ENCODE data around the gene CNGA1. TPM values are rescaled to one million over a fixed set of nuclear protein-coding genes. Genes with fewer than 3 reads are reported as not detected.

Gene CNGA1
- 0.76 TPM for polyA plus RNA-seq (2012; ENCODE audit: low read depth, missing spikeins)

DNA sequence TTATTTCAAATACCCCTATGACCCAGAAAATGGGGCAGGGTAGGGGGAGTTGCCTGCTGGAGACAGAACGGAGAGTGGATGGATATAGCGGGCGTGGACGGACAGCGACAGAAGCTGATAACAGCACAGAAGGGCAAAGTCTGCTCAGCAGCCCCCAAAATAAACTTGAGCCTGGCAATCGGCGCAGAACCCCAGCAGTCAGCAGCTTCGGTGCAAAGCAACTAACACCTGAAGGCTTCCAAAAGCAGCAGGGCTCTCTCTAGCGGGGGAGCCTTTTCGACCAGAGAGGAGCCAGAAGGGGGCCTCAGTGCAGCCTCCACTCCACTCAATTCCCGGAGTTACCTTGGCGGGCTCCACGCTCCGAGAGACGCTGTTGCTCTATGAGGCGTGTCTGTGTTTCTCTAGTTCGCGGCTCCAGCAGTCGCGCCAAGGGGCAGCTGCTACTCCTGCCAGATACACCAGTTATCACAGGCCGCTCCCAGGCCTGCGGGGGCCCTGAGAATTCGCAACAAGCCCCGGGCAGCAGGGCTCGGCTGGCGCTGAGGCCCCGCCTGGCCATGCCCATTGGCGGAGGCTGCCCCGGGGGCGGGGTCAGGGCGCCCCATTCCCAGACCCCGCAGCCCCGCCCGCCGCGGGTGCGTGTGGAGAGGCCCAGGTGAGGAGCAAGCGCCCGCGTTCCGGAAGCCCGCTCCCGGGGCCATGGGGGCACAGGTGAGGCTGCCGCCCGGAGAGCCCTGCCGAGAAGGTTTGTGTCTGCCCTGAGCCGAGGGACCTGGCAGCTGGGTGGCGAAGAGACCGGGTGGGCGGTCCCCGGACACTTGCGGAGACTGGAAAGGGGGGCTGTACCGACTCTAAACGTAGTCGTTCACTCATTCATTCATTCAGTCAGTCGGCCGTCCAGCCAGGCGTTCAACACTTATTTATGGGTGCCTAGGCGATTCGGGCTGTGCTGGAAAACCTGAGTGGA is at the start of gene CNGA1, which contains the start of gene NIPAL1:
Gene CNGA1, minus strand, starts transcription at position 541 of the 967 bp plus-strand sequence. CDS start 63,992 bp downstream, outside the sequence.
Gene NIPAL1, plus strand, starts transcription at position 632 of the 967 bp plus-strand sequence. Its CDS starts 68 bp downstream, at position 700.
- DNase-seq (ENCODE audit: insufficient read length, low spot score), result peak; percentile 81
- TF ChIP-seq POU2F2 (IDR thresholded peaks at IDR 0.05; ENCODE audit: low read depth, low read length) (no peak), POLR2A (IDR thresholded peaks at IDR 0.05; ENCODE audit: low read depth, low read length) (no peak), POLR2AphosphoS5 (IDR thresholded peaks at IDR 0.05; ENCODE audit: low read depth, low read length) (no peak), TAF1 (IDR thresholded peaks at IDR 0.05; ENCODE audit: low read depth, low read length) (no peak), PAX5 (IDR thresholded peaks at IDR 0.05; ENCODE audit: insufficient read depth, low read length, severe bottlenecking) (no peak), SPI1 (IDR thresholded peaks at IDR 0.05; ENCODE audit: low read depth, low read length) (no peak)
- FAIRE-seq, result peak; percentile 86

GRCh38 chr4:48065587-48066052 is 49.1 kb upstream of the CNGA1 start:
- no peak for DNase-seq (ENCODE audit: insufficient read length, low spot score)

GRCh38 chr4:48064349-48064748 is 47.9 kb upstream of the CNGA1 start:
- peak; percentile 63 for FAIRE-seq
- DNase-seq (ENCODE audit: insufficient read length, low spot score), result peak; percentile 17
- no peak for TF ChIP-seq SPI1 (IDR thresholded peaks at IDR 0.05; ENCODE audit: low read depth, low read length)
- TF ChIP-seq POLR2A (IDR thresholded peaks at IDR 0.05; ENCODE audit: low read depth, low read length), result no peak
- TF ChIP-seq POU2F2 (IDR thresholded peaks at IDR 0.05; ENCODE audit: low read depth, low read length), result peak; percentile 96; the same call in 1 of the 2 replicates

More at GRCh38 chr4:48065587-48066052, 49.1 kb upstream of the CNGA1 start:
- TF ChIP-seq POLR2A (IDR thresholded peaks at IDR 0.05; ENCODE audit: low read depth, low read length) (no peak), TAF1 (IDR thresholded peaks at IDR 0.05; ENCODE audit: low read depth, low read length) (no peak), SPI1 (IDR thresholded peaks at IDR 0.05; ENCODE audit: low read depth, low read length) (no peak), PAX5 (IDR thresholded peaks at IDR 0.05; ENCODE audit: insufficient read depth, low read length, severe bottlenecking) (no peak), POU2F2 (IDR thresholded peaks at IDR 0.05; ENCODE audit: low read depth, low read length) (no peak), POLR2AphosphoS5 (IDR thresholded peaks at IDR 0.05; ENCODE audit: low read depth, low read length) (no peak)
- FAIRE-seq, result peak; percentile 85

DNA sequence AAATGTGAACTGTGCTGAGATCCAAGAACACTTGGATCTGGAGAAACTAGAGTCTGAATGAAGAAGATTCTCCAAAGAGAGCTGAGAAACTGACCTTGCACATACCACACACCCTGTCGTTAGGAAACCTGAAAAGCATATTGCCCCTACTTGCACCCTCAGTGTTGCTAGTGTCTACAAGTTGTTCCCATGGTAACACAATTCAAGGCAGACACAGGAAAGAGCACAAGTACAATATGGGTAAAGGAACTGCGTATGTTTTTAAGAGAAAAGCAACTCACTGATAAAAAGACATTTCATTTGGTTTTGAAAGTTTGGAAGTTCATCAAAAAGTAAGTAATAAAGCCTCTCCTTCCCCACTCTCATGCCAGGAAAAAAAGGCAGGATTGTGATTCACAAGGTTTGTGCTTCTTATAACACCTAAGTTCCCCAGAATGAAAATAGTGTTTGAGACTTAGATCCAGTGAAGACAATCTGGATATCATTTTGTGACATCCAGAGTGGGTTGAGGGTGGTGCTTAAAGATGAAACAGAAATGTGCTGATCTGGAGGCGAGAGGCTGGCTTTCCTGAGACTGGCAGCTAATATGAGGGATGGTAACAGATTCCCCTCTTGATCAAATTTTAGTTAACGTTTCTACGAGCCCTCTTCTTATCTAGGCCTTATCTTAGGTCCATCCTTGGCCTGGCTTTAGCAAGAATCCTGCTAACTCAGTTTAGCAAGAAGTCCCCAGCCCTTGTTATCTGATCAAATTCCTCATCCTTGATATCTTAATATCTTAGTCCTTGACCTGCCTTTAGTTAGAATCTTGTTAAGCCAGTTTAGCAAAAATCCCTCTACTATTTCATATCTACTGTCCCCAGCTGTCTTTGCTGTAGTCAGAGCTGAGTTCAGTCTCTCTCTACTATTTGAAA is 42.4 kb upstream of the CNGA1 start:
- no peak for FAIRE-seq
- DNase-seq (ENCODE audit: insufficient read length, low spot score), result no peak
- TF ChIP-seq POU2F2 (IDR thresholded peaks at IDR 0.05; ENCODE audit: low read depth, low read length) (no peak), SPI1 (IDR thresholded peaks at IDR 0.05; ENCODE audit: low read depth, low read length) (no peak), PAX5 (IDR thresholded peaks at IDR 0.05; ENCODE audit: insufficient read depth, low read length, severe bottlenecking) (no peak), TAF1 (IDR thresholded peaks at IDR 0.05; ENCODE audit: low read depth, low read length) (no peak), POLR2AphosphoS5 (IDR thresholded peaks at IDR 0.05; ENCODE audit: low read depth, low read length) (no peak), POLR2A (IDR thresholded peaks at IDR 0.05; ENCODE audit: low read depth, low read length) (no peak)

DNA sequence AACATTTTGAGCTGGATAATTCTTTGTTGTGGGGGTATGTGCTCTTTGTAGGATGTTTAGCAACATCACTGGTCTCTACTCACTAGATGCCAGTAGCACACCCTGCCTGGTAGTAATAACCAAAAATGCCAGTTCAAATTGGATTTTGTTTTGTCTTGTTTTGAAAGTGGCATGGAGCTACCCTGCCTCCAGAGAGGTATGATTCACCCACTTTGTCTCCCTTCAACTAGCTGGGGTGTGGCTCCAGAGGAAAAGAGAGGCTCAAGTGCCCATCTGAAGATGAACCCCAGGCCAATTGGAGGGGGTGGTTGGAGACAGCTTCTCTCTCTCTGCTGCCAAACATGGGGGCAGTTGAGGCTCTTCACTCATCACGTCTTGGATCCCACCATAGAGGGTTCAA is 34.6 kb upstream of the CNGA1 start:
- TF ChIP-seq POU2F2 (IDR thresholded peaks at IDR 0.05; ENCODE audit: low read depth, low read length), result no peak
- no peak for FAIRE-seq
- no peak for DNase-seq (ENCODE audit: insufficient read length, low spot score)

DNA sequence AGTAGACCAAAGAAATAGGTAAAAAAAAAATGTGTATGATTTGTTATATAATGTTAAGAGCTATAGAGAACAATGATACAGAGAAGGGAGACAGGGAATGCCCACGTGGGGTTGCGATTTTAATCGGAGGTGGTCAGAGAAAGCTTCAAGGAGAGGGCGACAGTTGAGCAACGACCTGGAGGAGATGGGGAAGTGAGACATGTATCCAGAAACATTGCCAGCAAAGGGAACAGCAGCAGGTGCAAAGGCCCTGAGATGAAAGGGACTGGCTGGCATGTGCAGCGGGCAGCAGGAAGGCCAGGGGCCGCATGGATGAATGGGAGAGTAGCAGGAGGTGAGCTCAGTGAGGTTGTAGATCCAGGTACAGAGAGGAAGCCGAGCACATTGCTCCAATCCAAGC is 33.0 kb upstream of the CNGA1 start:
- TF ChIP-seq POLR2AphosphoS5 (IDR thresholded peaks at IDR 0.05; ENCODE audit: low read depth, low read length), result no peak
- peak; percentile 57 for TF ChIP-seq SPI1 (IDR thresholded peaks at IDR 0.05; ENCODE audit: low read depth, low read length)
- TF ChIP-seq PAX5 (IDR thresholded peaks at IDR 0.05; ENCODE audit: insufficient read depth, low read length, severe bottlenecking), result no peak
- no peak for FAIRE-seq
- no peak for DNase-seq (ENCODE audit: insufficient read length, low spot score)

DNA sequence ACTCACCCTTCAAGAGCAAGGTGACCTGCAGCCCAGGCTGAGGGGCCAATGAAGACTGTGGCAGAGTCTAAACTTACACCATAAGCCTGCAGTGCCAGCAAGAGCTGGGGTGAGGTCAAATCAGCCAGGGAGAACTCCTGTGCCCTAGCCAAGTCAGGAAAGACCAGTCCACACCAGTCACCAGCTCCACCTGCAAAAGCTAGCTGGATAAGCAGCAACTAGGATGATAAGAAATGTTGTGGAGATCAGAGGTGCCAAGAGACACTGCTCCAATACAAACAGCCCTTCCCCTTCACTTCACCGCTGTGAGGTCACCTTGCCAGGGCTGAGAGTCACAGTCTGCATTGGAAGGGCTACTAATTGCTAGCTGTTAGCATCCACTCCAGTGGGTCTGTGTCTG is 31.4 kb upstream of the CNGA1 start:
- DNase-seq (ENCODE audit: insufficient read length, low spot score) (no peak), FAIRE-seq (no peak)
- no peak for TF ChIP-seq POLR2A (IDR thresholded peaks at IDR 0.05; ENCODE audit: low read depth, low read length)
- no peak for TF ChIP-seq POU2F2 (IDR thresholded peaks at IDR 0.05; ENCODE audit: low read depth, low read length)
- no peak for TF ChIP-seq PAX5 (IDR thresholded peaks at IDR 0.05; ENCODE audit: insufficient read depth, low read length, severe bottlenecking)
- no peak for TF ChIP-seq SPI1 (IDR thresholded peaks at IDR 0.05; ENCODE audit: low read depth, low read length)
- no peak for TF ChIP-seq POLR2AphosphoS5 (IDR thresholded peaks at IDR 0.05; ENCODE audit: low read depth, low read length)
- no peak for TF ChIP-seq TAF1 (IDR thresholded peaks at IDR 0.05; ENCODE audit: low read depth, low read length)

- TF ChIP-seq POLR2A (IDR thresholded peaks at IDR 0.05; ENCODE audit: low read depth, low read length), result 0 out of 2 replicates have a peak, but pooled peaks have one; percentile 22
- no peak for TF ChIP-seq TAF1 (IDR thresholded peaks at IDR 0.05; ENCODE audit: low read depth, low read length)
- peak; percentile 100 for TF ChIP-seq SPI1 (IDR thresholded peaks at IDR 0.05; ENCODE audit: low read depth, low read length)
- TF ChIP-seq PAX5 (IDR thresholded peaks at IDR 0.05; ENCODE audit: insufficient read depth, low read length, severe bottlenecking), result peak; percentile 11
- TF ChIP-seq POU2F2 (IDR thresholded peaks at IDR 0.05; ENCODE audit: low read depth, low read length), result peak; percentile 92
- peak; percentile 29; the same call in 1 of the 2 replicates for TF ChIP-seq POLR2AphosphoS5 (IDR thresholded peaks at IDR 0.05; ENCODE audit: low read depth, low read length)
- FAIRE-seq (peak; percentile 95), DNase-seq (ENCODE audit: insufficient read length, low spot score) (no peak)
Measured at GRCh38 chr4:48047421-48047844, 31.0 kb upstream of the CNGA1 start.

- TF ChIP-seq SPI1 (IDR thresholded peaks at IDR 0.05; ENCODE audit: low read depth, low read length) (peak; percentile 44; the same call in 1 of the 2 replicates), PAX5 (IDR thresholded peaks at IDR 0.05; ENCODE audit: insufficient read depth, low read length, severe bottlenecking) (no peak)
- DNase-seq (ENCODE audit: insufficient read length, low spot score) (no peak), FAIRE-seq (no peak)
Measured at GRCh38 chr4:48046059-48046458, 29.6 kb upstream of the CNGA1 start.
